Smooth muscle cell (in vitro differentiated cells): ENCODE results near the gene NKX6-2. TPM values are rescaled to one million over a fixed set of nuclear protein-coding genes. Genes with fewer than 3 reads are reported as not detected.

Experiments used
- DNase-seq: peaks from one replicate; lab custom pipeline; 2025; ENCODE audit not compliant: unreplicated experiment; lab: John Stamatoyannopoulos, UW
- H2AFZ ChIP-seq: fragments of 200-600 bp; sonication (generic); 2 replicates; pipeline ENCODE4 v1.6.0; 2016; ENCODE audit warnings: antibody characterized with exemption, low read depth, mild to moderate bottlenecking
- H3F3A ChIP-seq: fragments of 200-600 bp; sonication (generic); 2 replicates; pipeline ENCODE4 v1.6.0; 2017; ENCODE audit warnings: antibody characterized with exemption, low read depth
- H3K27ac ChIP-seq: fragments of 200-600 bp; sonication (generic); 2 replicates; pipeline ENCODE4 v1.5.1; 2016; ENCODE audit warnings: low read depth, mild to moderate bottlenecking
- H3K27me3 ChIP-seq: fragments of 200-600 bp; sonication (generic); 2 replicates; pipeline ENCODE4 v1.6.1; 2016; ENCODE audit warnings: low read depth, mild to moderate bottlenecking
- H3K36me3 ChIP-seq: fragments of 200-600 bp; sonication (generic); 2 replicates; pipeline ENCODE4 v1.5.1; 2016; ENCODE audit warnings: low read depth
- H3K4me1 ChIP-seq: fragments of 200-600 bp; sonication (generic); 2 replicates; pipeline ENCODE4 v1.5.1; 2016; ENCODE audit warnings: low read depth
- H3K4me2 ChIP-seq: fragments of 200-600 bp; sonication (generic); 2 replicates; pipeline ENCODE4 v1.6.0; 2016; ENCODE audit warnings: mild to moderate bottlenecking
- H3K4me3 ChIP-seq: fragments of 200-600 bp; sonication (generic); 2 replicates; pipeline ENCODE4 v1.5.1; 2016; ENCODE audit warnings: mild to moderate bottlenecking
- H3K79me2 ChIP-seq: fragments of 200-600 bp; sonication (generic); 2 replicates; pipeline ENCODE4 v1.6.0; 2016; ENCODE audit warnings: low read depth, mild to moderate bottlenecking
- H3K9ac ChIP-seq: fragments of 200-600 bp; sonication (generic); 2 replicates; pipeline ENCODE4 v1.6.0; 2016; ENCODE audit warnings: low read depth
- H3K9me3 ChIP-seq: fragments of 200-600 bp; sonication (generic); replicated peaks from 2 replicates; pipeline ENCODE4 v1.5.1; 2016; ENCODE audit warnings: low read depth
- H4K20me1 ChIP-seq: fragments of 200-600 bp; sonication (generic); 2 replicates; pipeline ENCODE4 v1.6.0; 2016; ENCODE audit warnings: low read depth
- WGBS: methylation state at CpG from one replicate; pipeline ENCODE4 v1.1.7; 2016; ENCODE audit warnings: low lambda C conversion rate; 5-methylcytosine and 5-hydroxymethylcytosine counted together
- polyA plus RNA-seq: library from polyadenylated mRNA; unstranded; fragments of >200 nt; fragmentation: Nextera tagmentation; extraction: Ambion mirVana; gene quantifications from 2 replicates; pipeline ENCODE4 v1.2.1, GENCODE V29; 2016
- total RNA-seq: library from RNA; depleted of rRNA; stranded (reverse); fragments of >200 nt; gene quantifications from 2 replicates; pipeline ENCODE4 v1.2.3, GENCODE V29; 2014
- TF ChIP-seq, protein P1 (sequence below): fragments of 200-600 bp; sonication (generic); IDR thresholded peaks from 2 replicates; pipeline ENCODE4 v1.5.1; 2017; ENCODE audit warnings: borderline replicate concordance, mild to moderate bottlenecking, antibody characterized with exemption; ENCODE audit not compliant: insufficient read depth, poor library complexity, severe bottlenecking

The NKX6-2 gene
- total and polyA plus RNA-seq, 2 experiments from 2014 or later = 12.7 TPM; not detected in 1

DNA sequence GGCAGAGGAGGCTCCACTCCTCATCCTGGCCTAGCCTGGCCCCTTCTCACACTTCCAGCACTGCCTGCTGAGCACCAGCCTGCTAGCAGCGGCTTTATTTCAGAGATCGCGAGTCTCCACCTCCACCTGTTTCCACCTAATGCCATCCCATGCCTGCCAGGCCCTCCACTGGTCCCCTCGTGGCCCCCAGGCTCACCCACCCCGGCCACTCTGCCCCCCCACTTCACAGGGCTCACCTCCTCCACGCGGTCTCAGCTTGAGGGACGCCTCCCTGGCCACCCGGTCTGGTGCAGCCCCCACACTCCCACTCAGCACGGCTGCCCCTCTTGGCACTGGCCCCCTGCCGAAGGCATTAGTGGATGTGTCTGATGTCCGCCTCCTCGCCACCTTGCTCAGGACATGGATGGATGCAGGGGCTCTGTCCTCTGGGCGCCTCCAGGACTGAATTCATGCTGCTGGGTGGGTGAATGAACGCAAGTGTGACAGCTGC is 3.8 kb upstream of the NKX6-2 start:
- Histone ChIP-seq H2AFZ (no peak overlapping the region), H3F3A (no peaks in the 10 kb centered on the region), H3K79me2 (no peaks in the 10 kb centered on the region), H3K9ac (no peak overlapping the region), H3K36me3 (no peaks in the 10 kb centered on the region), H3K9me3 (no peaks in the 10 kb centered on the region), H3K4me1 (no peaks in the 10 kb centered on the region), H3K4me3 (no peak overlapping the region), H3K4me2 (no peak overlapping the region), H3K27me3 (peaks cover 66% of the 10 kb centered on the region), H3K27ac (no peak overlapping the region), H4K20me1 (peaks cover 19% of the 10 kb centered on the region)
- TF ChIP-seq, protein P1, sequence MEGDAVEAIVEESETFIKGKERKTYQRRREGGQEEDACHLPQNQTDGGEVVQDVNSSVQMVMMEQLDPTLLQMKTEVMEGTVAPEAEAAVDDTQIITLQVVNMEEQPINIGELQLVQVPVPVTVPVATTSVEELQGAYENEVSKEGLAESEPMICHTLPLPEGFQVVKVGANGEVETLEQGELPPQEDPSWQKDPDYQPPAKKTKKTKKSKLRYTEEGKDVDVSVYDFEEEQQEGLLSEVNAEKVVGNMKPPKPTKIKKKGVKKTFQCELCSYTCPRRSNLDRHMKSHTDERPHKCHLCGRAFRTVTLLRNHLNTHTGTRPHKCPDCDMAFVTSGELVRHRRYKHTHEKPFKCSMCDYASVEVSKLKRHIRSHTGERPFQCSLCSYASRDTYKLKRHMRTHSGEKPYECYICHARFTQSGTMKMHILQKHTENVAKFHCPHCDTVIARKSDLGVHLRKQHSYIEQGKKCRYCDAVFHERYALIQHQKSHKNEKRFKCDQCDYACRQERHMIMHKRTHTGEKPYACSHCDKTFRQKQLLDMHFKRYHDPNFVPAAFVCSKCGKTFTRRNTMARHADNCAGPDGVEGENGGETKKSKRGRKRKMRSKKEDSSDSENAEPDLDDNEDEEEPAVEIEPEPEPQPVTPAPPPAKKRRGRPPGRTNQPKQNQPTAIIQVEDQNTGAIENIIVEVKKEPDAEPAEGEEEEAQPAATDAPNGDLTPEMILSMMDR = no peak
- WGBS = 86% methylated on average over 13 of the region's 15 CpGs
- no peak for DNase-seq

DNA sequence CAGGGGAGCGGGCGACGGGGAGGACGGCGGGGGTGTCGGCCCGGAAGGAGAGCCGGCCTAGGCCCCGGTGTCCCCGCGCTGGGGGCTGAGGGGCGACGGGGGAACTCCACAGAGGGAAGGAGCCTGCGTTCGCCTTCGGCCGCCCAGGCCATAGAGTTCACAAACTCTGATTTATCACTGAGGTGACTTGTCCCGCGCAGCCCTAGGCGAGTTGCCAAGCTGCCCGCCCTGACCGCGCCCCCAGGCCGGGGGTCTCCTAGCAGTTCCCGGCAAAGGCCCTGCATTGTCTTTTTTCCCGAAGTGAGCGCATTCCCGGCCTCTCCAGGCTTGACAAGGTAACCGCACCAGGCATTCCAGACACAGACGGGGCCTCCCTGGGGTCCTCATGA is 2.9 kb upstream of the NKX6-2 start:
- Histone ChIP-seq H3K79me2 (no peaks in the 10 kb centered on the region), H4K20me1 (peaks cover 27% of the 10 kb centered on the region), H3K27ac (no peak overlapping the region), H3K36me3 (no peaks in the 10 kb centered on the region), H3K4me2 (no peak overlapping the region), H3F3A (no peaks in the 10 kb centered on the region), H3K27me3 (peaks cover 75% of the 10 kb centered on the region), H3K4me3 (no peak overlapping the region), H3K9me3 (no peaks in the 10 kb centered on the region), H2AFZ (no peak overlapping the region), H3K9ac (no peak overlapping the region), H3K4me1 (no peaks in the 10 kb centered on the region)
- WGBS = 11% methylated on average over 24 of the region's 30 CpGs
- TF ChIP-seq, protein P1 = no peak
- no peak for DNase-seq

DNA sequence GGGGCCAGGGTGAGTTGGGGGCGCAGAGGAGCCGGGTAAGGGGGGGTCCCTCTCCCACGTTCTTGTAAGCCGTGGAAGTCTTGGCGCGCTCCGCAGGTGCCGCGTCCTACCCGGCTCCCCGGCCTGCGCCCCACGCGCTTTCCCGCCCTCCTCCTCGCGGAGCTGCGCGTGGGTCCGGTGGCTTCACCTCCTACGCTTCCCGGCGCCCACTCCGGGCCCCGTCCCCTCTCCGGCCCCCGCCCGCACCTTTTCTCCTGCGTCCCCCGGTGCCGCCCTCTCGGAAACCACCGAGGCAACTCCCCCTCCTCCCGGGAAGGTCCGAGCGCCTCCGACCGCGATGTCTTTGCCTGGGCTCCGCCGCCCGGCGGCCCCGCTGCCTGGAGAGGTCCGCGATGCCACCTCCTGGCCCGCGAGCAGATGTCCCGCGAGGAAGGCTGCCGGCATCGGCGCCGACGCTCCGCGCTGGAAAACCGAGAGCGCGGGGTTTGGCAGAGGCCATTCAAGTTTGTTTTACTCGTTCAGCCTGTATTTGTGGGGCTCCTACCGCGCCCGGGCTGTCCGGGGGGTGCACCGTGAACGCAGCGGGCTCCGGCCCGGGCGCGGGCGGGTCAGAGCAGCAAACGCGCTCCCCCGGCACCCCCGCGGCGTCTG is 2.4 kb upstream of the NKX6-2 start:
- Histone ChIP-seq H3K4me1 (no peaks in the 10 kb centered on the region), H3K4me3 (no peak overlapping the region), H3K27me3 (peaks cover 77% of the 10 kb centered on the region), H3K27ac (no peak overlapping the region), H3K4me2 (no peak overlapping the region), H4K20me1 (peaks cover 33% of the 10 kb centered on the region), H3K9ac (no peak overlapping the region), H3K79me2 (no peaks in the 10 kb centered on the region), H3K9me3 (no peaks in the 10 kb centered on the region), H3F3A (no peaks in the 10 kb centered on the region), H3K36me3 (no peaks in the 10 kb centered on the region), H2AFZ (no peak overlapping the region)
- TF ChIP-seq, protein P1 = no peak
- no peak for DNase-seq
- 6% methylated on average over 46 of the region's 79 CpGs for WGBS
